Endothelial cell of umbilical vein (primary cell): ENCODE results near the gene SLC13A1. TPM values are rescaled to one million over a fixed set of nuclear protein-coding genes. Genes with fewer than 3 reads are reported as not detected.

Experiments used
- BruUV-seq: library from RNA; stranded (reverse); fragments of 400-500 nt; replicated peaks from 2 replicates; lab custom pipeline; 2021; lab: Mats Ljungman, UMichigan
- CTCF ChIA-PET: fragments of 300-600, 350-600 bp; sonication (Branson Sonifier 250); formaldehyde crosslinking; loops from one replicate; lab custom pipeline; 2021; ENCODE audit warnings: antibody characterized with exemption, inconsistent platforms; lab: Charles Lee
- POLR2A ChIA-PET: fragments of 300-600, 350-600 bp; sonication (Branson Sonifier 250); formaldehyde crosslinking; loops from one replicate; lab custom pipeline; 2021; ENCODE audit warnings: antibody characterized with exemption, inconsistent platforms; lab: Charles Lee
- DNase-seq: peaks from one replicate; pipeline ENCODE4 v3.0.0-alpha.2; 2011; ENCODE audit warnings: low read depth, low spot score
- FAIRE-seq: peaks from 2 replicates; lab custom pipeline; 2011; peaks lifted over from hg19 to GRCh38; lab: Jason Lieb, UNC
- H2AFZ ChIP-seq: 2 replicates; pipeline ENCODE4 v1.6.0; 2012; ENCODE audit warnings: low read depth, low read length, control low read depth, inconsistent platforms
- H3K27ac ChIP-seq: 2 replicates; pipeline ENCODE4 v1.5.1; 2011; ENCODE audit warnings: low read depth, mild to moderate bottlenecking, control low read depth, low read length, moderate library complexity; ENCODE audit not compliant: insufficient read depth
- H3K27me3 ChIP-seq, 2 experiments: 2 replicates each; pipeline versions ENCODE4 v1.6.0 to v1.6.1; 2011; ENCODE audit warnings: low read length in 2 of 2, mixed read lengths in 1 of 2; ENCODE audit not compliant: control insufficient read depth in 2 of 2, insufficient read depth in 2 of 2
- H3K36me3 ChIP-seq, 2 experiments: 2 replicates in 1 of 2; 3 replicates in 1 of 2; pipeline ENCODE4 v1.5.1; 2011; ENCODE audit warnings: low read length in 2 of 2, mild to moderate bottlenecking in 1 of 2, moderate library complexity in 1 of 2; ENCODE audit not compliant: control insufficient read depth in 2 of 2, insufficient read depth in 2 of 2; ENCODE audit errors: extremely low read depth in 1 of 2
- H3K4me1 ChIP-seq: 3 replicates; pipeline ENCODE4 v1.5.1; 2011; ENCODE audit warnings: mild to moderate bottlenecking, low read length; ENCODE audit not compliant: control insufficient read depth, insufficient read depth; ENCODE audit errors: extremely low read depth
- H3K4me2 ChIP-seq: 2 replicates; pipeline ENCODE4 v1.6.1; 2011; ENCODE audit warnings: low read length, control low read depth, mixed read lengths; ENCODE audit not compliant: insufficient read depth
- H3K4me3 ChIP-seq, 3 experiments: fragments of 200-600 bp in 1 of 3; sonication (generic), shearing (Covaris generic) in 1 of 3; replicated peaks in 1 of 3; 2 replicates each; pipeline ENCODE4 v1.5.1; 2011 to 2016; ENCODE audit warnings: control low read depth in 3 of 3, low read length in 3 of 3, mild to moderate bottlenecking in 2 of 3, inconsistent platforms in 1 of 3, low read depth in 1 of 3, moderate library complexity in 1 of 3; ENCODE audit not compliant: insufficient read depth in 1 of 3
- H3K79me2 ChIP-seq: 2 replicates; pipeline ENCODE4 v1.6.0; 2012; ENCODE audit warnings: low read length, inconsistent platforms; ENCODE audit not compliant: control insufficient read depth, insufficient read depth
- H3K9ac ChIP-seq: replicated peaks from 2 replicates; pipeline ENCODE3; 2011; ENCODE audit warnings: low read length, control low read depth; ENCODE audit not compliant: insufficient read depth; ENCODE audit errors: extremely low read depth
- H3K9me1 ChIP-seq: replicated peaks from 3 replicates; pipeline ENCODE4 v1.6.0; 2011; ENCODE audit warnings: mild to moderate bottlenecking, low read length; ENCODE audit not compliant: control insufficient read depth, insufficient read depth; ENCODE audit errors: extremely low read depth
- H3K9me3 ChIP-seq: replicated peaks from 2 replicates; pipeline ENCODE4 v1.5.1; 2012; ENCODE audit warnings: low read length, inconsistent platforms; ENCODE audit not compliant: control insufficient read depth, insufficient read depth
- H4K20me1 ChIP-seq: replicated peaks from 2 replicates; pipeline ENCODE3; 2011; ENCODE audit warnings: mild to moderate bottlenecking, low read length; ENCODE audit not compliant: control insufficient read depth, insufficient read depth; ENCODE audit errors: extremely low read depth
- EZH2 ChIP-seq: IDR thresholded peaks from 2 replicates; pipeline ENCODE4 v1.6.1; 2012; ENCODE audit warnings: borderline replicate concordance, low read depth, mild to moderate bottlenecking, moderate library complexity, low read length, inconsistent platforms; ENCODE audit not compliant: severe bottlenecking
- FOS ChIP-seq: IDR thresholded peaks from 2 replicates; pipeline ENCODE4 v1.6.1; 2011; ENCODE audit warnings: mild to moderate bottlenecking, low read length, moderate library complexity, borderline replicate concordance; ENCODE audit not compliant: insufficient read depth
- MAX ChIP-seq: IDR thresholded peaks from 2 replicates; pipeline ENCODE4 v1.6.1; 2011; ENCODE audit not compliant: insufficient read depth, insufficient read length
- MYC ChIP-seq: IDR thresholded peaks from one replicate; pipeline ENCODE4 v1.6.1; 2011; ENCODE audit warnings: mild to moderate bottlenecking, low read depth, low read length
- POLR2AphosphoS5 ChIP-seq: IDR thresholded peaks from 2 replicates; pipeline ENCODE4 v1.6.1; 2012; ENCODE audit warnings: low read depth, mild to moderate bottlenecking, control low read depth, low read length, moderate library complexity; ENCODE audit not compliant: insufficient read depth
- dilution Hi-C: fragments of 300-500 bp; cut with MboI; formaldehyde crosslinking; loops from one replicate; pipeline ENCODE4 v1.15.0; 2019; ENCODE audit warnings: low sequenced_read_pairs; ENCODE audit not compliant: extremely low pct_ligation_motif_present
- intact Hi-C: fragments of 100-400 bp; cut with micrococcal nuclease; formaldehyde crosslinking; loops from one replicate; pipeline ENCODE4 v1.10.0; 2022
- polyA plus RNA-seq, 4 experiments: library from polyadenylated mRNA; depleted of rRNA in 3 of 4; stranded (reverse) in 3 of 4; unstranded in 1 of 4; fragments of >200 nt; gene quantifications; 2 replicates each; pipeline versions ENCODE4 v1.2.1 to v1.2.3, GENCODE V29; 2011 to 2012; ENCODE audit warnings: missing spikeins in 1 of 4
- total RNA-seq: library from RNA; stranded (reverse); gene quantifications from 2 replicates; pipeline ENCODE4 v1.2.3, GENCODE V29; 2021
- TF ChIP-seq, protein P1 (sequence below), 2 donors: IDR thresholded peaks; 1 replicate in 1 of 2; 2 replicates in 1 of 2; pipeline ENCODE4 v1.5.1; 2011; ENCODE audit warnings: low read length in 2 of 2, mild to moderate bottlenecking in 2 of 2, moderate library complexity in 2 of 2, control low read depth in 1 of 2, inconsistent platforms in 1 of 2, low read depth in 1 of 2; ENCODE audit not compliant: insufficient read depth in 1 of 2; ENCODE audit errors: extremely low read depth in 1 of 2

SLC13A1 gene
- total and polyA plus RNA-seq, 2 donors (not counting 3 experiments of a cell fraction or from before 2014, with no cell fraction given): not detected

GRCh38 chr7:123241809-123242208, 42.0 kb upstream of the SLC13A1 start:
- BruUV-seq: no TSS peak
- H3K36me3 ChIP-seq: no peaks in the 10 kb centered on the region
- H3K79me2 ChIP-seq: no peaks in the 10 kb centered on the region
- ChIA-PET POLR2A (no interaction called here), CTCF (no interaction called here)
- no peaks in the 10 kb centered on the region for H4K20me1 ChIP-seq
- H3K4me2 ChIP-seq: no peak overlapping the region
- dilution Hi-C loops: no loop called here
- no peaks in the 10 kb centered on the region for H3K9me1 ChIP-seq
- H3K4me3 ChIP-seq: no peak overlapping the region
- H3K27me3 ChIP-seq: no peaks in the 10 kb centered on the region
- H3K9me3 ChIP-seq: no peaks in the 10 kb centered on the region
- no peak overlapping the region for H3K9ac ChIP-seq
- H2AFZ ChIP-seq: no peak overlapping the region
- intact Hi-C loops: no loop called here
- DNase-seq (no peak), FAIRE-seq (no peak)
- no peaks in the 10 kb centered on the region for H3K4me1 ChIP-seq
- H3K27ac ChIP-seq: no peak overlapping the region
- TF ChIP-seq POLR2AphosphoS5 (no peak), EZH2 (no peak), MYC (no peak), FOS (no peak)

GRCh38 chr7:123231021-123232000, 31.5 kb upstream of the SLC13A1 start:
- intact Hi-C loops: no loop called here
- no peaks in the 10 kb centered on the region for H3K27me3 ChIP-seq
- dilution Hi-C loops: no loop called here
- TF ChIP-seq MYC (no peak), MAX (no peak), POLR2AphosphoS5 (no peak)
- TF ChIP-seq, protein P1, sequence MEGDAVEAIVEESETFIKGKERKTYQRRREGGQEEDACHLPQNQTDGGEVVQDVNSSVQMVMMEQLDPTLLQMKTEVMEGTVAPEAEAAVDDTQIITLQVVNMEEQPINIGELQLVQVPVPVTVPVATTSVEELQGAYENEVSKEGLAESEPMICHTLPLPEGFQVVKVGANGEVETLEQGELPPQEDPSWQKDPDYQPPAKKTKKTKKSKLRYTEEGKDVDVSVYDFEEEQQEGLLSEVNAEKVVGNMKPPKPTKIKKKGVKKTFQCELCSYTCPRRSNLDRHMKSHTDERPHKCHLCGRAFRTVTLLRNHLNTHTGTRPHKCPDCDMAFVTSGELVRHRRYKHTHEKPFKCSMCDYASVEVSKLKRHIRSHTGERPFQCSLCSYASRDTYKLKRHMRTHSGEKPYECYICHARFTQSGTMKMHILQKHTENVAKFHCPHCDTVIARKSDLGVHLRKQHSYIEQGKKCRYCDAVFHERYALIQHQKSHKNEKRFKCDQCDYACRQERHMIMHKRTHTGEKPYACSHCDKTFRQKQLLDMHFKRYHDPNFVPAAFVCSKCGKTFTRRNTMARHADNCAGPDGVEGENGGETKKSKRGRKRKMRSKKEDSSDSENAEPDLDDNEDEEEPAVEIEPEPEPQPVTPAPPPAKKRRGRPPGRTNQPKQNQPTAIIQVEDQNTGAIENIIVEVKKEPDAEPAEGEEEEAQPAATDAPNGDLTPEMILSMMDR (IDR thresholded peaks at IDR 0.05; ENCODE audit: extremely low read depth in 1 of 2, insufficient read depth in 1 of 2, low read depth in 1 of 2, low read length in 2 of 2): no peak
- no peak overlapping the region for H3K4me2 ChIP-seq
- no peak overlapping the region for H2AFZ ChIP-seq
- no peaks in the 10 kb centered on the region for H3K9me1 ChIP-seq
- BruUV-seq: no TSS peak
- no peaks in the 10 kb centered on the region for H4K20me1 ChIP-seq
- no peaks in the 10 kb centered on the region for H3K36me3 ChIP-seq
- POLR2A ChIA-PET: no interaction called here
- no peak overlapping the region for H3K27ac ChIP-seq
- H3K79me2 ChIP-seq: no peaks in the 10 kb centered on the region
- H3K4me1 ChIP-seq: no peaks in the 10 kb centered on the region
- FAIRE-seq (no peak), DNase-seq (no peak)
- no peak overlapping the region for H3K4me3 ChIP-seq
- no peak overlapping the region for H3K9ac ChIP-seq
- CTCF ChIA-PET: interaction anchor here (1.1 kb wide), 1 partner anchor 22 kb away, joined by 3 read pairs; no protein-coding TSS in a partner anchor
- H3K9me3 ChIP-seq: no peaks in the 10 kb centered on the region
